WI38 (cell line): Measurements from ENCODE around the gene RAD17.

Experiments
- H3K4me3 ChIP-seq: 2 replicates; pipeline ENCODE4 v1.5.1; 2011; ENCODE audit warnings: low read depth, mild to moderate bottlenecking, control low read depth, low read length
- CTCF ChIP-seq: IDR thresholded peaks from 2 replicates; pipeline ENCODE4 v1.5.1; 2012; ENCODE audit warnings: low read depth, mild to moderate bottlenecking, control low read depth, low read length

The RAD17 gene

GRCh38 chr5:69404659-69405330 is 35.2 kb downstream of the RAD17 start:
- no peak overlapping the region for H3K4me3 ChIP-seq
- TF ChIP-seq CTCF, result no peak

- no peak within 1 kb of the TSS for H3K4me3 ChIP-seq
Observed at GRCh38 chr5:69414885-69415583, 45.4 kb downstream of the RAD17 start, which contains the start of gene MARVELD2. MARVELD2 (plus strand) TSS chr5:69415116; CDS start chr5:69419386, 4,270 bp downstream.

GRCh38 chr5:69415584-69415958 is 46.0 kb downstream of the RAD17 start:
- no peak overlapping the region for H3K4me3 ChIP-seq
- TF ChIP-seq CTCF, result no peak

More at GRCh38 chr5:69414885-69415583, 45.4 kb downstream of the RAD17 start, which contains the start of gene MARVELD2:
- no peak for TF ChIP-seq CTCF

- no peak for TF ChIP-seq CTCF
Observed at GRCh38 chr5:69416180-69416579, 46.6 kb downstream of the RAD17 start.

GRCh38 chr5:69416699-69417098 is 47.1 kb downstream of the RAD17 start:
- no peak overlapping the region for H3K4me3 ChIP-seq
- no peak for TF ChIP-seq CTCF

More at GRCh38 chr5:69416180-69416579, 46.6 kb downstream of the RAD17 start:
- no peak overlapping the region for H3K4me3 ChIP-seq

GRCh38 chr5:69418554-69418953 is 48.9 kb downstream of the RAD17 start:
- H3K4me3 ChIP-seq, result no peak overlapping the region
- TF ChIP-seq CTCF, result no peak
